Lung (tissue), 12 donors: ENCODE data around the gene ETV5. TPM values are rescaled to one million over a fixed set of nuclear protein-coding genes. Genes with fewer than 3 reads are reported as not detected.
A peak's percentile ranks its signal among the peaks of the same experiment; 100 is the strongest.
"Not testable (repeated sequence)": the region's sequence is repeated elsewhere in the genome, so short reads cannot be mapped to it uniquely, and the experiment has no call there.

ENCODE experiments used
- ATAC-seq: fragments of 200-7000 bp; cut with Tn5 transposase; one replicate; pipeline ENCODE4 v1.9.1; 2020; ENCODE audit warnings: moderate number of reproducible peaks; ENCODE audit not compliant: insufficient read depth, low FRiP score
- DNase-seq, 3 donors: peaks; one replicate each; pipeline ENCODE4 v3.0.0-alpha.2; 2013 to 2017
- H3K27ac ChIP-seq, 2 donors: one replicate each; pipeline ENCODE4 v1.5.1; 2013; ENCODE audit warnings: mild to moderate bottlenecking in 2 of 2, moderate library complexity in 2 of 2, control low read depth in 1 of 2, inconsistent platforms in 1 of 2, low read depth in 1 of 2, low read length in 1 of 2
- H3K27me3 ChIP-seq, 3 donors: one replicate each; pipeline ENCODE4 v1.5.1; 2013; ENCODE audit warnings: low read length in 2 of 3; ENCODE audit not compliant: control insufficient read depth in 3 of 3, insufficient read depth in 3 of 3
- H3K36me3 ChIP-seq, 4 donors: one replicate each; pipeline ENCODE4 v1.5.1; 2013; ENCODE audit warnings: low read length in 4 of 4, mild to moderate bottlenecking in 1 of 4, moderate library complexity in 1 of 4; ENCODE audit not compliant: control insufficient read depth in 4 of 4, insufficient read depth in 4 of 4
- H3K4me1 ChIP-seq, 5 donors: one replicate each; pipeline ENCODE4 v1.5.1; 2013; ENCODE audit warnings: low read length in 5 of 5, mild to moderate bottlenecking in 2 of 5, moderate library complexity in 1 of 5; ENCODE audit not compliant: control insufficient read depth in 5 of 5, insufficient read depth in 5 of 5
- H3K4me3 ChIP-seq: one replicate; pipeline ENCODE4 v1.5.1; 2013; ENCODE audit warnings: mild to moderate bottlenecking, control low read depth, moderate library complexity
- H3K9ac ChIP-seq, 2 donors: one replicate each; pipeline ENCODE4 v1.5.1; 2013; ENCODE audit warnings: low read length in 2 of 2, control low read depth in 1 of 2; ENCODE audit not compliant: insufficient read depth in 1 of 2
- H3K9me3 ChIP-seq, 4 donors: one replicate each; pipeline ENCODE4 v1.5.1; 2013; ENCODE audit warnings: low read length in 3 of 4, mild to moderate bottlenecking in 1 of 4, moderate library complexity in 1 of 4; ENCODE audit not compliant: control insufficient read depth in 4 of 4, insufficient read depth in 3 of 4
- CTCF ChIP-seq: IDR thresholded peaks from 2 replicates; pipeline ENCODE4 v1.5.1; 2012; ENCODE audit warnings: mild to moderate bottlenecking; ENCODE audit errors: control extremely low read depth, extremely low read depth
- WGBS, 2 donors: extraction: QIAGEN DNeasy Blood & Tissue Kit; methylation state at CpG; one replicate each; pipeline ENCODE4 v1.1.7; 2013; 5-methylcytosine and 5-hydroxymethylcytosine counted together
- polyA plus RNA-seq, 2 donors: library from polyadenylated mRNA; stranded (reverse); fragments of 200-250 nt; gene quantifications; one replicate each; pipeline ENCODE4 v1.2.1, GENCODE V29; 2013
- total RNA-seq, 2 donors: library from RNA; depleted of rRNA in 1 of 2; stranded (reverse); fragments of >200 nt in 1 of 2; gene quantifications; one replicate each; pipeline ENCODE4 v1.2.1, GENCODE V29; 2014 to 2021
- donor health status: control.
- donor health status: control.
- donor health status: Bipolar disorder and iron deficiency.
- donor health status: healthy.
- donor health status: DM: yes; HTN: yes; CAD: no.

ETV5 gene
- total and polyA plus RNA-seq, 4 donors = 12.5 to 53.9 (median 23.0) TPM

GRCh38 chr3:186035277-186035676 lies 73.6 kb downstream of the ETV5 start:
- Histone ChIP-seq H3K4me1 (no peaks in the 10 kb centered on the region), H3K9ac (no peak overlapping the region), H3K9me3 (peaks cover 0 to 6% (median 4%) of the 10 kb centered on the region in 4 donors), H3K27ac (no peak overlapping the region), H3K4me3 (no peak overlapping the region), H3K27me3 (no peaks in the 10 kb centered on the region), H3K36me3 (no peaks in the 10 kb centered on the region)
- ATAC-seq = no peak
- no peak for DNase-seq
- 66 to 82% methylated on average over 4 of the region's 4 CpGs for WGBS, 2 donors
- no peak for TF ChIP-seq CTCF

- no peak for DNase-seq
- H3K4me1 ChIP-seq = no peaks in the 10 kb centered on the region
- no peaks in the 10 kb centered on the region for H3K36me3 ChIP-seq
- no peak for ATAC-seq
- no peak overlapping the region for H3K27ac ChIP-seq
- no peaks in the 10 kb centered on the region for H3K27me3 ChIP-seq
- no peak for TF ChIP-seq CTCF
- H3K4me3 ChIP-seq = no peak overlapping the region
- 89 to 90% methylated on average over 1 of the region's 1 CpG for WGBS, 2 donors
- peaks cover 0 to 3% (median 0%) of the 10 kb centered on the region in 4 donors for H3K9me3 ChIP-seq
- no peak overlapping the region for H3K9ac ChIP-seq
Measured at GRCh38 chr3:186032321-186032720, 76.6 kb downstream of the ETV5 start.

GRCh38 chr3:186025993-186026392 lies 82.9 kb downstream of the ETV5 start:
- 95 to 96% methylated on average over 5 of the region's 5 CpGs for WGBS, 2 donors

GRCh38 chr3:186025161-186025560 lies 83.7 kb downstream of the ETV5 start:
- DNase-seq (peak; percentile 25 to 77 (median 47)), ATAC-seq (no peak)
- WGBS, 2 donors = 26 to 35% methylated on average over 5 of the region's 5 CpGs
- Histone ChIP-seq H3K27ac (no peak overlapping the region), H3K36me3 (no peaks in the 10 kb centered on the region), H3K4me1 (peaks cover 0 to 19% (median 0%) of the 10 kb centered on the region in 5 donors), H3K27me3 (no peaks in the 10 kb centered on the region), H3K9me3 (no peaks in the 10 kb centered on the region), H3K9ac (no peak overlapping the region), H3K4me3 (no peak overlapping the region)
- TF ChIP-seq CTCF = no peak

More at GRCh38 chr3:186025993-186026392, 82.9 kb downstream of the ETV5 start:
- not testable (repeated sequence) for H3K4me3 ChIP-seq, H3K9ac ChIP-seq, H3K27me3 ChIP-seq, DNase-seq, H3K36me3 ChIP-seq, H3K9me3 ChIP-seq, ATAC-seq, H3K27ac ChIP-seq
- H3K4me1 ChIP-seq = peaks cover 0 to 19% (median 0%) of the 10 kb centered on the region in 5 donors
